Tibial artery (tissue), 4 donors: ENCODE data around the gene ITFG1.

Experiments
- DNase-seq, 2 donors: peaks; one replicate each; pipeline ENCODE4 v3.0.0-alpha.2; 2019
- H3K27ac ChIP-seq, 2 donors: fragments of 200-600 bp; sonication (generic) in 1 of 2; 1 replicate in 1 of 2; 2 replicates in 1 of 2; pipeline ENCODE4 v1.5.1; 2018 to 2019; ENCODE audit warnings: mild to moderate bottlenecking in 1 of 2
- H3K27me3 ChIP-seq, 2 donors: fragments of 200-600 bp; sonication (generic) in 1 of 2; one replicate each; pipeline versions ENCODE4 v1.5.1 to v1.6.0; 2016 to 2019
- H3K36me3 ChIP-seq, 3 donors: fragments of 200-600 bp; sonication (generic) in 2 of 3; one replicate each; pipeline ENCODE4 v1.5.1; 2016 to 2019; ENCODE audit warnings: mild to moderate bottlenecking in 2 of 3
- H3K4me1 ChIP-seq, 4 donors: fragments of 200-600 bp; sonication (generic) in 2 of 4; 1 replicate in 3 of 4; 2 replicates in 1 of 4; pipeline ENCODE4 v1.5.1; 2016 to 2019
- H3K4me3 ChIP-seq, 2 donors: fragments of 200-600 bp; sonication (generic) in 1 of 2; 1 replicate in 1 of 2; 2 replicates in 1 of 2; pipeline ENCODE4 v1.5.1; 2018 to 2019; ENCODE audit warnings: mild to moderate bottlenecking in 2 of 2
- H3K9me3 ChIP-seq, 3 donors: fragments of 200-600 bp; sonication (generic) in 1 of 3; one replicate each; pipeline ENCODE4 v1.5.1; 2016 to 2019
- intact Hi-C: fragments of 100-400 bp; cut with DNase I; formaldehyde crosslinking; loops from one replicate; pipeline ENCODE4 v1.15.0; 2023; ENCODE audit warnings: low total_unique reads
- TF ChIP-seq, protein P1 (sequence below), 2 experiments: fragments of 200-600 bp in 1 of 2; fragments of 450-650 bp in 1 of 2; IDR thresholded peaks; one replicate each; pipeline ENCODE4 v1.5.1; 2017 to 2019; ENCODE audit warnings: antibody characterized with exemption in 2 of 2, mild to moderate bottlenecking in 1 of 2, moderate library complexity in 1 of 2

The ITFG1 gene

DNA sequence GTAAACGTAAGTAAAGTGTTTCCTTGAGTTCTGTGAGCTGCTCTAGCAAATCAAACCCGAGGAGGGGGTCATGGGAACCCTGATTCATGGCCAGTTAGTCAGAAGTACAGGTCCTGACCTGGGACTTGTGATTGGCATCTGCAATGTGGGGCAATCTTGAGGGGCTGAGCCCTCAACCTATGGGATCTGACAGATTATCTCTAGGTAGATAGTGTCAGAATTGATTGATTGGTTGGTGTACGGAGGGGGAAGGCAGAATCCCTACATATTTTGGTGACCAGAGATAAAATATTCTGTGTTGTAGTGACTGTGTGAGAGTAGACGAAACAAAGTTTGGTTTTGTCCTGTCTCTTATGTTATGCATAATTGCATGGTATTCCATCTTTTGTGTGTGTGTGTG is 216.7 kb downstream of the ITFG1 start:
- TF ChIP-seq, protein P1, sequence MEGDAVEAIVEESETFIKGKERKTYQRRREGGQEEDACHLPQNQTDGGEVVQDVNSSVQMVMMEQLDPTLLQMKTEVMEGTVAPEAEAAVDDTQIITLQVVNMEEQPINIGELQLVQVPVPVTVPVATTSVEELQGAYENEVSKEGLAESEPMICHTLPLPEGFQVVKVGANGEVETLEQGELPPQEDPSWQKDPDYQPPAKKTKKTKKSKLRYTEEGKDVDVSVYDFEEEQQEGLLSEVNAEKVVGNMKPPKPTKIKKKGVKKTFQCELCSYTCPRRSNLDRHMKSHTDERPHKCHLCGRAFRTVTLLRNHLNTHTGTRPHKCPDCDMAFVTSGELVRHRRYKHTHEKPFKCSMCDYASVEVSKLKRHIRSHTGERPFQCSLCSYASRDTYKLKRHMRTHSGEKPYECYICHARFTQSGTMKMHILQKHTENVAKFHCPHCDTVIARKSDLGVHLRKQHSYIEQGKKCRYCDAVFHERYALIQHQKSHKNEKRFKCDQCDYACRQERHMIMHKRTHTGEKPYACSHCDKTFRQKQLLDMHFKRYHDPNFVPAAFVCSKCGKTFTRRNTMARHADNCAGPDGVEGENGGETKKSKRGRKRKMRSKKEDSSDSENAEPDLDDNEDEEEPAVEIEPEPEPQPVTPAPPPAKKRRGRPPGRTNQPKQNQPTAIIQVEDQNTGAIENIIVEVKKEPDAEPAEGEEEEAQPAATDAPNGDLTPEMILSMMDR (IDR thresholded peaks at IDR 0.05): no peak
- H3K4me1 ChIP-seq: no peaks in the 10 kb centered on the region
- H3K4me3 ChIP-seq: no peak overlapping the region
- H3K27ac ChIP-seq: no peak overlapping the region
- intact Hi-C loops: no loop called here
- no peak for DNase-seq
- H3K9me3 ChIP-seq: no peaks in the 10 kb centered on the region
- peaks cover 4 to 8% (median 7%) of the 10 kb centered on the region in 3 donors for H3K36me3 ChIP-seq
- H3K27me3 ChIP-seq: no peaks in the 10 kb centered on the region

DNA sequence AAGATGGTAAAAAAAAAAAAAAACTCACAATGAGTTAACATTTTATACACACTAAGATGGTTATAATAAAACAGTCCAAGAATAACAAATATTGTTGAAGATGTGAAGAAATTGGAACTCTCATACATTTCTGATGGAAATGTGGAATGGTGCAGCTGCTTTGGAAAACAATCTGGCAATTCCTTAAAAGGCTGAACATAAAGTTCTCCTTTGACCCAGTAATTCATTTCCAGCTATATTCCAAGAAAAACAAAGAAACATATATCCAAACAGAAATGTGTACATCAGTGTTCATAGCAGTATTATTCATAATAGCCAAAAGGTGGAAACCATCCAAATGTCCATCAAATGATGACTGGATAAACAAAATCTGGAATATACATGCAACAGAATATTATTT is 219.8 kb downstream of the ITFG1 start:
- intact Hi-C loops: no loop called here
- Histone ChIP-seq H3K9me3 (no peaks in the 10 kb centered on the region), H3K4me1 (no peaks in the 10 kb centered on the region), H3K27ac (no peak overlapping the region), H3K36me3 (peaks cover 4 to 10% (median 10%) of the 10 kb centered on the region in 3 donors), H3K4me3 (no peak overlapping the region), H3K27me3 (no peaks in the 10 kb centered on the region)
- TF ChIP-seq, protein P1 (IDR thresholded peaks at IDR 0.05): no peak
- DNase-seq: no peak

DNA sequence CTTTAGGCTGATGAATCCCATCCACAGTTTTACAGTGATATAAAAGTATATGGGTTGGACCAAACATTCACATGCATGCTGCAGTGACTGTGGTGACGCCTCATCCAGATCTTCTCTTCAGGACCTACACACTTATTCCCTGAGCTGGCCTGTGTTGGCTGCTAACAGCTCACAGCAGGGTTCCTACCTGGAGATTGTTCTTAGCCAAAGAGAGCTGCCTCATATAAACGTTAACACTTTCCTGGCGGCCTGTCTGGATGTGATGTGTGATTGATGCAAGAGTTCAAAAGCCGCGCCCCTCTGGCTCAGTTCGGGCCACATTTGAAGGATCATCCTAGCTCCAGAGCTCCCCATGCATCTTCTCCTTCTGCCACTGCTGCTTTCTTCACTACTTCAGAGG is 224.1 kb downstream of the ITFG1 start:
- no peak overlapping the region for H3K27ac ChIP-seq
- intact Hi-C loops: no loop called here
- no peaks in the 10 kb centered on the region for H3K27me3 ChIP-seq
- H3K4me3 ChIP-seq: no peak overlapping the region
- H3K36me3 ChIP-seq: peaks cover 4 to 18% (median 10%) of the 10 kb centered on the region in 3 donors
- TF ChIP-seq, protein P1 (IDR thresholded peaks at IDR 0.05): no peak
- no peak for DNase-seq
- no peaks in the 10 kb centered on the region for H3K4me1 ChIP-seq
- no peaks in the 10 kb centered on the region for H3K9me3 ChIP-seq

DNA sequence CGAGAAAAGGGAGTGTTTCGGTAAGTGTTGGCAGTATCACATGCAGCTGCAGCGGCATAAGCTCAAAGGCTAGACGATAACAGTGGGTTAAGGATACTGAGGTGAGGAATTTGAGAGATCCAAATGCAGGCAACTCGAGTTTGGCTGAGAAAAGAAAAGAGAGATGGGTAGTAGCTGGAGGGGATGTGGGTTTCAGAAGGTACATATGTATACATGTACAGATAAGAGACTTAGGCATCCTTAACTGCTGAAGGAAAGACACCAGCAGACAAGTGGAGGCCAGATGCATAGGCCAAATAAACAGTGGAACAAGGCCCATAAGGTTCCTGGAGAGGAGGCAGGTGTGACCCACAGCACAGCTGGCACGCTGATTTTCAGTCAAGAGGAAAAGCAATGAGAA is 230.6 kb downstream of the ITFG1 start:
- Histone ChIP-seq H3K27ac (no peak overlapping the region), H3K27me3 (no peaks in the 10 kb centered on the region), H3K9me3 (no peaks in the 10 kb centered on the region), H3K4me3 (no peak overlapping the region), H3K4me1 (no peaks in the 10 kb centered on the region), H3K36me3 (peaks cover 4 to 28% (median 9%) of the 10 kb centered on the region in 3 donors)
- intact Hi-C loops: no loop called here
- DNase-seq: no peak
- TF ChIP-seq, protein P1 (IDR thresholded peaks at IDR 0.05): no peak

DNA sequence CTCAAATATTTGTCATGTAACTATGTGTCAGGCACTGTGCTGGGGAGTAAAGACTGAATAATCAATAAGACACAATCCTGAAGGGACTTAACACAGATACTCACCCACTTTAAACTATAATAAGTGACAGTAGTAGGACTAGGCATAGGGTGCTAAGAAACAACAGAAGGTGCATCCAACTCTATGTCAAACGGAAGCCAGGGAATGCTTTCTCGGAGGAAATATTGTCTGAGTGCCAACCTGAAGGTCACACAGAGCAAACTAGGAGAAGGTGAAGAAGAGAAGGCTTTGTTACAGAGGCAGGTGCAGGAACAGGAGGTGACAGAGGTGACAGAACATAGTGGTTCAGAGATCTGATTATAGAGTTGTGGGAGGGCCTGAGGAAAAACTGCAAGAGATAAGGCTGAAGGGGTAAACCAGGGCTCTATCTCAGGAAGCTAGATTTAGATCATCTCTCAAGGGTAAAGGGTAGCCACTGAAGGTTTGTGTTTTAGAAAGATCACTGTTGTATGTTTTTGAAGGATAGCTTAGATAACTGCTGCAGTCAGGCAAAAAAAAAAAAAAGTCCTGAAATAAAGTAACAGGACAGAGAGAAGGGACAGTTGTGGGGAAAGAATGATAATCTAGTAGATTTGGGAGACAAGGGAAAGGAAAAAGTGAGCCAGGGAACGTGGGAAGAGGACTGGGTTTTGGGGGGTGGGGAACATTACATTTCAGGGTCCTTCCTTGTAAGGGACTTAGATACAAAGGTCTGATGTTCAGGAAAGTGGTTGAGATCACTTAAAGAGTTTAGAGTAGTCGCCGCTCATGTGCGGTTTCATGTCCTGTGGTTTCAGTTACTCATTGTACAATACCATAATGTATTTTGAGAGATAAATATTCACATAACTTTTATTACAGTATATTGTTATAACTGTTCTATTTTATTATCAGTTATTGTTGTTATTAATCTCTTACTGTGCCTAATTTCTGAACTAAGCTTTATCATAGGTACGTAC is 231.5 kb downstream of the ITFG1 start:
- TF ChIP-seq, protein P1 (IDR thresholded peaks at IDR 0.05): no peak
- intact Hi-C loops: no loop called here
- DNase-seq: no peak
- H3K27me3 ChIP-seq: no peaks in the 10 kb centered on the region
- peaks cover 8 to 20% (median 9%) of the 10 kb centered on the region in 3 donors for H3K36me3 ChIP-seq
- H3K27ac ChIP-seq: no peak overlapping the region
- H3K4me3 ChIP-seq: no peak overlapping the region
- no peaks in the 10 kb centered on the region for H3K4me1 ChIP-seq
- H3K9me3 ChIP-seq: no peaks in the 10 kb centered on the region
